ENCODE data around the gene LBP.

GRCh38 chr20:38402089-38402488 lies 55.8 kb downstream of the LBP start:
- no peak for TF ChIP-seq CTCF (IDR thresholded peaks at IDR 0.05)
- no peak for TF ChIP-seq POLR2A (IDR thresholded peaks at IDR 0.05)
